Occipital lobe (tissue), 2 donors: Measurements from ENCODE around the gene TARBP2. TPM values are rescaled to one million over a fixed set of nuclear protein-coding genes. Genes with fewer than 3 reads are reported as not detected.

Experiments
- DNase-seq: peaks from one replicate; lab custom pipeline; 2025; lab: John Stamatoyannopoulos, UW
- total RNA-seq: library from RNA; depleted of rRNA; stranded (reverse); fragments of >200 nt; gene quantifications from one replicate; pipeline ENCODE4 v1.2.3, GENCODE V29; 2014

Gene TARBP2
- total RNA-seq, 1 donor from 2014 or later: 28.1 TPM

- DNase-seq: no peak
These were observed 7.3 kb upstream of the TARBP2 start for GRCh38 chr12:53493610-53494391.

DNA sequence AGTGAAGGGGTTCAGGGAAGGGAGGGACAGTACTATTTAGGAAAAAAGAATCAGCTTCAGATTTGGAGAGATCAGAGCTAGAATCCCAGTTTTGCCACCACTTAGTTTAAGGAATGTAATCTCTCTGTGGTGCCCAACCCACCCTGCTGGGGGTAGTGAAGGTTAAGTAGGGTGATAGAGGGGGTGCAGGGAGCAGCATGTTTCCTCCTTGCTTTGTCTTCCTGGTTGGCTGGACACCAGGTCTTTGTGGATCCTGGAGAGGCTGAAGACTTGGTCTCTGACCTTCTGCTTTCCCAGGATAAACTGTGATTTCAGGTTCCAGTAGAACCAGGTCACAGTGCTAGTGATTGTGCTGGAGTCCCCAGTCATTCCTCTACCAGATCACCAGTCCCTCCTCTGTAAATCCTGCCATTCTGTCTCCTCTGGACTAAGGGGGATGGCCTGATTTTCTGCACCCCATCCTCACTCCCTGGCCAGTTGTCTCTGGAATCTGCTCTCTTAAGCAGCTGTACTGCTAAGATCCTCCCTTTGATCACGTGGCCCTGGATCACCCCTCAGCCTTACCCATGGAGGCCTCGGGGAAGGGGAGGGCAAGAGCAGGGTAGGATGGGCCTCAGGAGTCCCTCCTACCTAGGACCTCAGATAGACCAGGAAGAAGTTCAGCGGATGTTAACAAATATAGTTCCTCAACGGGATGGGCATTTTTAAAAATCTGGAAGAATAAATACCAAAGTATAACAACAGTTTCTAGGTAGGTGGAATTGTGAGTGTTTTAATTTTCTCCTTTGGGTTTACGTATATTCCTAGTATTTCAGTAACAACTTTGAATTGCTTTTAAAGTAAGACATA lies 5.0 kb upstream of the TARBP2 start:
- DNase-seq: no peak

DNA sequence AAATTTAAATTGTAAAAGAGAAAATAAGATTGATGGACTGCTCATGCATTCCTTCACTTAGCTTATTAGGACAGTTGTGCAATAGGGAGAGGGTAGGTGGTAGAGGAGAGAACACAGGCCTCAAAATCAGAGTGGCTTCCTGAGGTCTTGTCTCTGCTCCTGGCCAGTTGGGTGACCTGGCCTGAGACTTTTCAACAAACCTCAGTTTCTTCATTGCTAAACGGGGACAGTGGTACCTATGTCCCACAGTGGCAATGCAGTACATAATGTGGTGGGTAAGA lies 4.4 kb upstream of the TARBP2 start:
- no peak for DNase-seq

DNA sequence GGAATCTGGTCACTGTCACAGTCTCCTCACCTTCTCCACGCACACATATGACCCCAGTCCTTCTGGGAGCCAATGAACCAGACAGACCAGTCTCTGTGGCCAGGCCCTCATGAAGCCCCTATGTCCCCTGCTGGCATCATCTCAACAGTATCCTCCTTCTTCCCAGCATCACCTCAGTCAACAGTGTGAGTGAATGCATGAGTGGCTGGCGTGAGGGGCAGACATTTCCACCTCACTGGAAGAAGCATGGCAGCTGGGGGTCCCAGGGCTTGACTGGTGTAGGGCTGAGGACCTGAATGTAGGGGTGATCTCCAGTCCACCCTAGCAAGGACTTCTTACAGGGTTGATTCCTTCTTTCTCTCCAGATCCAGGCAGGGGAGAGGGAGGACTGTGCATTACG lies 3.6 kb upstream of the TARBP2 start:
- no peak for DNase-seq

DNA sequence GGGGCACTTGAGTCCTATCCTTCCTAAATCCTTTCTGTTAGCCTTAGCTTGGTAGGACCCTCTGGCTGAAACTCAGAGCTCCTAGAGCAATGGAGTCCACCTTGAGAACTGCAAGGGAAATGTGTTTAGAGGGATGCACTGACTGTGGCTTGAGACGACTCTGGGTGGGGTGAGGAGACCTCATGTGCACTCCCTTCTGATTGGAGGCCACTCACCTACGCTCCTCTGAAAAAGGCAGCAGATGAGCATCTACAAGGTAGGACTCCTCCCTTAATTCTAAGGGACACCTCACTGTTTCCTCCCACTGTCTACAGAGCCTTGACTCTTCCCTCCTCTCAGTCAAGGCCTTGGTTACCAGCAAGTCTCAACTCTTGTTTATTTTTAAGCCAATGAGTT lies 2.9 kb upstream of the TARBP2 start:
- no peak for DNase-seq

GRCh38 chr12:53499266-53500141 lies 1.6 kb upstream of the TARBP2 start, which contains the start of gene MAP3K12:
TSS of gene MAP3K12 (minus strand) at chr12:53499458. CDS start at chr12:53487391, 12,067 bp downstream.
- DNase-seq: peak; percentile 63

GRCh38 chr12:53500142-53500775 lies 824 bp upstream of the TARBP2 start:
- DNase-seq: no peak

DNA sequence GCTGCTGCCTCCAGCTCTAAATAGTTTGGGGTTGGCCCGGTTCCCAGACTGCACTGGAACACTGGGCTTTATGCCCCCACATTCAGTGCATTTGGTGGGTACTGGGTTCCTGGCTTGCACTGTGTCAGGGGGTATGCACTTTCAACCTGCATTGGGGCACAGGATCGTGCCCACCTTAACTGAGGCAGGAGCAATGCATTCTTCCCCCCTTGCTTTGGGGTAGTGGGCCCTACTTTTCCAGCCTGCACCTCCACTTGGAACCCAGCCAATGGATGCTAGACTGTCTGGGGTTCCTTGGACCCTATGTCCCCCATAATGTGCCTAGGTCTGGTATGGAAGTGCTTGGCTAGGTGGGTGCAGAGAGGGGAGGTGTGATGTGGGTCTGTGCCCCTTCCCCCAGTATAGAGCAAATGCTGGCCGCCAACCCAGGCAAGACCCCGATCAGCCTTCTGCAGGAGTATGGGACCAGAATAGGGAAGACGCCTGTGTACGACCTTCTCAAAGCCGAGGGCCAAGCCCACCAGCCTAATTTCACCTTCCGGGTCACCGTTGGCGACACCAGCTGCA lies 615 bp downstream of the TARBP2 start:
- no peak for DNase-seq

GRCh38 chr12:53502331-53502730 lies 1.2 kb downstream of the TARBP2 start:
- DNase-seq: no peak

DNA sequence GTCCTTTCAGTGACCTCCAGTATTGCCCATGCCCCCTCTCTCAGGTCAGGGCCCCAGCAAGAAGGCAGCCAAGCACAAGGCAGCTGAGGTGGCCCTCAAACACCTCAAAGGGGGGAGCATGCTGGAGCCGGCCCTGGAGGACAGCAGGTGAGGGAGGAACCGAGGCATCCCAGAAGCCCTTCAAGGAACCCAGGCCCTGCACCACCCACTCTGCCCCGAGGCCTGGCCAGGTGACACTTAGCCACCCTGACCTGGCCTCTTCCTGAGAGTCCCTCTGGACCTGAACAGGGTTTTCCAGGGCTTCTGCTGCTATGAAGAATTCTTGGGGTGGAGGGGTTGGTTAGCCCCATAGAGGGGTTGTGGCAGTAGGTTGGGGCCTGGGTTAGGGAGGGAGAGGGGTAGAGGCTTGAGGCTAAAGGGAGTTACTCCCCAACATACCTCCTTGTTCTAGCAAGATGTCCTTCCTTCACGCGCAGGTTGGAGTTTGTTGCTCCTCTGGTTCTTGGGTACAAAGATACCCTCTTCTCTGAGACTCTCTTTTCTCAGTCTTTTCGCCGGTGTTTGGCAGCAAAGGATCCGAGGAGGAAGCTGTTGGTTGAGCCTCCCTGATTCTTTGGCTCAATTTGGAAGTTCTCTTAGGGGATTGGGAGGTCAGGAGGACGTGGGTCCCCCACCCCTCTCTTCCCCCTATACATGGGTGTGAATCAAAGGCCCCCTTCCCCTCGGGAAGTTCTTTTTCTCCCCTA lies 2.1 kb downstream of the TARBP2 start:
- no peak for DNase-seq

DNA sequence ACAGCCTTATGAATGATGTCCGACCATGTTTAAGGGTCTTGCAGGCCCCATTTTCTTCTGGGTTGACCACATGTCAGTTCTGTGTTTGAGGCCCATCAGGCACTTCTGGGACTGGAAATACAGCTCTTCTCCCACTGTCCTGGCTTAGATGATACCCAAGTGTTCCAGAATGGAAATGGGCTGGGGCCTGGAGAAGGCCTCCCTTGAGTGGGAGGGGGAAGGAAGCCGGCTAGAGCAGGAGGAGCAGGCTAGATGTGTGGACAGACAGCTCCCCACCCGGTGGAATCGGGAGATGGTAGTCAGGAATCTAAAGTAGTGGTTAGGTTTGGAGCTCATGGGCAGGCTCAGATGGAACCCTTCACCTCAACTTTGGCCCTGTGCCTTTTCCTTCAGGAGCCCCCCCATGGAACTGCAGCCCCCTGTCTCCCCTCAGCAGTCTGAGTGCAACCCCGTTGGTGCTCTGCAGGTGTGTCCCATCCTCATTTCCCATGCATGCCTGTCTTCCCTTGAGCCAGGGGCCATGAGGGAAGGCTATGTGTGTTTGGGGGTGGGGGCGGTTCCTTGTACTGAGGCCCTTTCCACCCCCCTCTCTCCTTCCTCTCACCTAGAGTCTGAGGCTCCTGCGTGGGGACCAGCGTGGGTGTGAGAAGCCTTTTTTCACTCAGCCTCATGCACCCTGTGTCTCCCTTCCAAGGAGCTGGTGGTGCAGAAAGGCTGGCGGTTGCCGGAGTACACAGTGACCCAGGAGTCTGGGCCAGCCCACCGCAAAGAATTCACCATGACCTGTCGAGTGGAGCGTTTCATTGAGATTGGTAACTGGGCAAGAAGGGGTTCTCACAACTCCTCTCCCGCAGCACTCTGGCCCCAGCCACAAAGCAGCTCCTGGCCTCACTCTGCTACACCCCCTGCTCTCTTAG lies 3.2 kb downstream of the TARBP2 start:
- no peak for DNase-seq

DNA sequence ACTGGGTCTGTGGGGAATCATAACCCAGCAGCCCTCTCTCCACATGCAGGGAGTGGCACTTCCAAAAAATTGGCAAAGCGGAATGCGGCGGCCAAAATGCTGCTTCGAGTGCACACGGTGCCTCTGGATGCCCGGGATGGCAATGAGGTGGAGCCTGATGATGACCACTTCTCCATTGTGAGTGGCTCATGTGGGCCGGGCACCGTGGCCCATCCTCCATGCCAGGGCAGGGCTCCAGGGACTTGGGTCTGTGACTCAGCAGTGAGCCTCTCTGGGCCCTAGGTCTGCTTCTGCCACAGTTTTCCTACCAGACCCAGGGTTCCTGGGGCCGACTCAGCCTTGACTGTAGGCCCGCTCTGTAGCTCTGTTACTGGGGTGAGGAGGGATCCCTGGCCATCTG lies 4.0 kb downstream of the TARBP2 start:
- peak; percentile 46 for DNase-seq

- no peak for DNase-seq
These were observed 4.7 kb downstream of the TARBP2 start for GRCh38 chr12:53505555-53506449.

DNA sequence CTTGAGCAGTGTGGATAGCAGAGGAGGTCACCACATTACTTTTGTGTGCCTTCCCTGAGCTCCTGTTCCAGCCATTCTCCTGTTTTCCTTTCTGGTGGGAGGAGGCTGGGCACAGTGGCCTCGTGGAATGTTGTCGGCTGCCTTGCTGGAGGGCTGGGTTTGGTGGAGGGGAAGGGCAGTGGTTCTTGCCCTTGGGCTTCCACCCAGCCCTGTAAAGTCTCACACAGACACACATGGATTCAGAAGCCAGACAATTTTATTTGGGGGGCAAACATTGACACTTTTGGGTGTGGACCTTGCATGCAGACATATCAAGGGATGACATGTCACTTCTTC lies 5.3 kb downstream of the TARBP2 start:
- no peak for DNase-seq

DNA sequence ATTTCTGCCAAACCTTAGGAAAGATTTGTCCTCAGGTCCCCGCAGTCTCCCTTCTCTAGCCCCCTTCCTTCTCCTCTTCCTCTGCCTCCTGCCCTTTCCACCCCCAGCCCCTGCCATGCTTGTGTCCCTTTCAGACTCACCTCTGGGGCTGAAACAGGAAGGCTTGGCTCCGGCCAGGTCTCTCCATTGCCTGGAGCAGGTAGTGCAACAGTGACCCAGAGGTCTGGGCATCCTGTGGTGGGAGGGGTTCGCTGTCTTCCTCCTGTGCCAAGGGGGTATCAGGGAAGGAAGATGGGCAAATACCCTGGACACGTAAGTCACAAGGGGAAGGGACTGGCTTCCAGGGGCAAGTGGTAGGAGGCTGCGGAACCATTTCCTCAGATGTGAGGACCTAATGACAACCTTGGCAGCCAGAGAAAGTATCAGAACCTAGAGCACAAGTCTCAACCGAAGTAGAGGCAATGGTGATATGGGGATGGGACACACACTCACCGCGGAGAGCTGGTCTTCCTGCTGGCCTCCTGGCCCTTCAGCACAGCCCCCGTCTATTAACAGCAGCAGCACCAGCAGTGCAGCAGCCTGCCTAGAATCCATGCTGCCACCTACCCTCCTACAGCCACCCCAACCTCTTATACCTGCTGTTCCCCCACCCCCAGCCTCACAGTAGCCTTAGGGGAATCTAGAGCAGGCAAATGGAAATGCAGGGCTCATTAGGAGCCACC lies 6.0 kb downstream of the TARBP2 start, which contains the start of gene NPFF:
Gene NPFF, minus strand, starts transcription at position 604 of the 722 bp plus-strand sequence. Its CDS starts 10 bp downstream, at position 594.
- no peak for DNase-seq

DNA sequence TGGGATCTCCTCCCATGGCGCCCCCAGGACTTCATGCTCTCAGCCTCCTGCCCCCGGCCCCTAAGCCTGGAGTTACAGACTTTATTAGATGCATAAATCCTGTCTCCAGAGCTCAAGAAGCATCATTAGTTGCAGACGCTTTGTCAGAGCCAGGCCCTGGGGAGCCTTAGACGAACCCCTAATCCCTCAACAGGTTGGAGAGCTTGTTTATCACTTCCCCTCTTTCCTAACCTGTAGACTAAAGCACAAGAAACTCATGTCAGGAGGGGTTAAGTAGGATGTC lies 6.5 kb downstream of the TARBP2 start:
- no peak for DNase-seq

DNA sequence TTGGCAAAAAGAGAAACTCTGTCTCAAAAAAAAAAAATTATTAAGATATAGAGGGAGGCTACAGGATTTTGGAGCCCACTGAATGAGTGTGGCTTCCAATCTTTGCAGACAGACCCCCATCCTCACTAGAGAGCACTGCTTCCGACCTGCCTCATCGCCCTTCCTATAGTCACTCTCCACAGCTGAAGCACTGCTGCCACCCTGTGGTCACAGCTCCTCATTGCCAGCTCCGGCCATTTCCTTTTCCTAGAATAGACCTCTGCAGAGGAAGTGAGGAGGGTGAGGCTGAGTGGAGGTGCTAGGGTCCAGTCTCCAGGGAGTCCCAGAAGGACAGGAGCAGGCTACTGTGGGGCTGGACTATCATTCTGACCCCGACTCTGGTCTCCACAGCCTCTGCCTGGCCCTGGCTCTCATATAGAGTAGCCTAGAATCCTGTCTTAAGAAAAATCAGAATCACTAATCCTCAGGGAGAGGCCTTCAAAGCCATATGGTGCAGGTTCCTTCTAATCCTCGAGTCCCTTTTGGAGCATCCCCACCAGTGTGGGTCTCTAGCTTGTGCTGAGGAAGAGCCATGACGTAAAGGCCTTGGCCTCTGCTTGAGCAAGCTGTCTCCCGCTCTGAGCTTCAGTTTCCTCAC lies 7.6 kb downstream of the TARBP2 start:
- DNase-seq: peak; percentile 70
